NCI-H1105 (cell line): ENCODE measurements around the gene SPG7.
"Not testable (repeated sequence)": the region's sequence is repeated elsewhere in the genome, so short reads cannot be mapped to it uniquely, and the experiment has no call there.

Experiments
- DNase-seq: peaks from one replicate; lab custom pipeline; 2025; lab: John Stamatoyannopoulos, UW

Gene SPG7

DNA sequence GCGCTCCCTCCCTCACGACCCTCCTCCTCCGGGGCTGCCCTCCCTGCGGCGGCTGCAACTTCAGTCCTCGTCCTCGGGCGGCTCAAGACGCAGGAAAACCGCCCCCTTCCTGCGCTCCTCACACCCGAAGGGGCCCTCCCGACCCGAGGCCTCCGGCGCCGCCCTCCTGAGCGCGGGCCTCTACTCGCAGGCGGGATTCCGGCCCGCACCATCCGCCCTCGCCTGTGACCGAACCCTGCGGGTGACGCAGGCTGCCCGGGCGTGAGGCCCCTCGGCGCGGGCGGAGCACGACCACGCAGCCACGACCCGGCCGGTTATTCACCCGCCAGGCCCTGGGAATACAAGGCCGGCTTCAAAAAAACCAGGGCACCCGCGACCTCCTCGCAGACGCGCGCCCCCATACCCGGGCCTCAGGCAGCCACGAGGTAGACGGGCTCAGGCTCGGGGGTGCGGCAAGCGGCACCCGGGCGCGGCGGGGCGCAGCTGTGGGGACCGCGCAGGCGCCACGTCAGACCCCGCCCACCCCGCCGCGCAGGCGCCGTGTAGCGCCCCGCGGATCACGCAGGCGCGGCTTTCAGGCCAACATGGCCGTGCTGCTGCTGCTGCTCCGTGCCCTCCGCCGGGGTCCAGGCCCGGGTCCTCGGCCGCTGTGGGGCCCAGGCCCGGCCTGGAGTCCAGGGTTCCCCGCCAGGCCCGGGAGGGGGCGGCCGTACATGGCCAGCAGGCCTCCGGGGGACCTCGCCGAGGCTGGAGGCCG lies at the start of gene SPG7:
TSS of gene SPG7 (plus strand) at position 570 of the 757 bp plus-strand sequence. CDS start at position 585, 15 bp downstream.
- DNase-seq: peak; percentile 46

GRCh38 chr16:89458551-89458950 lies 49.7 kb upstream of the SPG7 start:
- DNase-seq: no peak

GRCh38 chr16:89458967-89459366 lies 49.2 kb upstream of the SPG7 start:
- DNase-seq: no peak

- DNase-seq: no peak
These were observed 47.6 kb upstream of the SPG7 start for GRCh38 chr16:89460556-89460955.

GRCh38 chr16:89461890-89462289 lies 46.3 kb upstream of the SPG7 start:
- DNase-seq: not testable (repeated sequence)

- DNase-seq: not testable (repeated sequence)
These were observed 45.6 kb upstream of the SPG7 start for GRCh38 chr16:89462639-89463038.

- not testable (repeated sequence) for DNase-seq
These were observed 44.9 kb upstream of the SPG7 start for GRCh38 chr16:89463312-89463711.

DNA sequence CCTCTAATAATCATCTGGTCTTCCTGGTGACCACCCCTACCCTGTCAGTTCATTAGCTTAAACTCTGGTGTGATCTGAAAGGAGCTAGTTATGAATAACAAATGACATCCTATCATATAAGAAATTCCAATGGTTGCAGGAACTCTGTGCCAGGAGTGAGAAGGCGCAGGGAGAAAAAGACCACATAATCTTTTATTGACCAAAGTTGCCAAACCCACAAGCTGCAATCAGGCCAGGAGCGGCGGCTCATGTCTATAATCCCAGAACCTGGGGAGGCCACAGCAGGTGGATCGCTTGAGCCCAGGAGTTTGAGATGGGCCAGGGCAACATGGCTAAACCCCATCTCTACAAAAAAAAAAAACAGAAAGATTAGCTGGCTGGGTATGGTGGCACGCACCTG lies 41.3 kb upstream of the SPG7 start:
- no peak for DNase-seq

DNA sequence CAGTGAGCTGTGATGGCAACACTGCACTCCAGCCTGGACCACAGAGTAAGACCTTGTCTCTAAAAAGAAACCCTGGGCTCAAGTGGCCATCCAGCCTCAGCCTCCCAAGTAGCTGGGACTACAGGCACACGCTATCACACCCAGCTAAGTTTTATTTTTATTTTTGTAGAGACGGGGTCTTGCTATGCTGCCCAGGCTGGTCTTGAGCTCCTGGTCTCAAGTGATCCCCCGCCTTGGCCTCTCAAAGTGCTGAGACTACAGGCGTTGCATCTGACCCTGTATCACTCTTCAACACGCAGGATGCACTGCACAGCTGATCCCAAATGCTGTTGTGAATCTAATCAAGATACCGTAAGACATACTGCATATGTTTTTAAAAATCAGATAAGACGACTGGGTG lies 40.8 kb upstream of the SPG7 start:
- no peak for DNase-seq

DNA sequence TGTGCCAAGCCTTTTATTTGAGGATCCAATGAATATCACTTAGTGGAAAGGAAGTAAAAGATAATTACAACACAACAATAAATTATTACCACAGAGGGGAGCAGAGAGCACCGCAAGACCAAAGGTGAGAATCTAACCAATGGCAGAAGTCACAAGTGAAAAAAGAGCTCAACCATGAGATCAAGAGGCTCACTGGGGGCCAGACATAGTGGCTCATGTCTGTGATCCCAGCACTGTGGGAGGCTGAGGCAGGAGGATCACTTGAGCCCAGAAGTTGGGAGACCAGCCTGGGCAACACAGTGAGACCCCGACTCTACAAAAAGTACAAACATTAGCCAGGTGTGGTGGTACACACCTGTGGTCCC lies 35.5 kb upstream of the SPG7 start:
- DNase-seq: no peak

- no peak for DNase-seq
These were observed 35.0 kb upstream of the SPG7 start for GRCh38 chr16:89473136-89473712.

- DNase-seq: no peak
These were observed 34.3 kb upstream of the SPG7 start for GRCh38 chr16:89473791-89474414.

- no peak for DNase-seq
These were observed 33.1 kb upstream of the SPG7 start for GRCh38 chr16:89475144-89475543.

- DNase-seq: no peak
These were observed 31.8 kb upstream of the SPG7 start for GRCh38 chr16:89476379-89476778.

DNA sequence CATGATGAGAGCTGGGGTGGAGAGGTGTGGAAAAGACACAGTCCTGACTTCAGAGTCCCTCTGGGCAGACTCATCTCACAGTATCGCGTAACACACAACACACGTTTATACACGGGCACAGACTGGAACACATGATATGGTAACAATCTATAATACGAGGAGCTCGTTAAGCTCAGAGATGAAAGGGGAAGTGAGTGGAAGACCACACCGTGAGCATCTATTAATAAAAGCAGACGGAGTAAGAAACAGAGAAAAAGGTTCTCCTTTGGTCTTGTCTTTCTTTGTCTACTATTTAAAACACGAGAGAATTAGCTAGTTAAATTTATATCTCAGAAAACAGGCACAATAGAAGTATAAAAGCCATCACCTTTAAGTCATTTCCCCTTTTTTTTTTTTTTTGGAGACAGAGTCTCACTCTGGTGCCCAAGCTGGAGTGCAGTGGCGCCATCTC lies 31.4 kb upstream of the SPG7 start:
- DNase-seq: no peak

- DNase-seq: no peak
These were observed 29.5 kb upstream of the SPG7 start for GRCh38 chr16:89478576-89479221.

GRCh38 chr16:89481356-89481955 lies 26.7 kb upstream of the SPG7 start:
- DNase-seq: no peak

GRCh38 chr16:89482150-89482816 lies 25.9 kb upstream of the SPG7 start:
- no peak for DNase-seq

- DNase-seq: no peak
These were observed 25.4 kb upstream of the SPG7 start for GRCh38 chr16:89482817-89483205.

DNA sequence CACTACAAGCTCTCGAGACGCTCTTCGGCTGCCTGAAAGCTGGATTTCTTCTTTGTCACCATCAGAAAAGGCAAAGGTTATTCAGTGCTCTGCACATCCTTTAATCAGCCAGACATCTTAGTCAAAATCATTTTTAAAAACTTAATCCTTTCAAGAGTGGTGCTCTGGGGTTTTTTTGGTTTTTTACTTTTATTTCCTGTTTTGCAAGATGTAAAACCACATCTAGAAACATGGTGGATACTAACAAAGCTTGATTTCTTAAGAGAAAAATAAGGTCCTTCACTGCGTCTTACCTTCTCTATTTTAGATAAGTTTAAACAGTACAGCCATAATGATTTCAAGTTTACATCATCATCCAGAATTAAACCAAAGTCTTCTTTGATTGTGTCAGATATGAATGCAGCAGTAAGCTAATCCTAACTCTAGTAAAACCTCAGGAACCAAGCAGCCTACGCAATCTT lies 24.1 kb upstream of the SPG7 start:
- no peak for DNase-seq

DNA sequence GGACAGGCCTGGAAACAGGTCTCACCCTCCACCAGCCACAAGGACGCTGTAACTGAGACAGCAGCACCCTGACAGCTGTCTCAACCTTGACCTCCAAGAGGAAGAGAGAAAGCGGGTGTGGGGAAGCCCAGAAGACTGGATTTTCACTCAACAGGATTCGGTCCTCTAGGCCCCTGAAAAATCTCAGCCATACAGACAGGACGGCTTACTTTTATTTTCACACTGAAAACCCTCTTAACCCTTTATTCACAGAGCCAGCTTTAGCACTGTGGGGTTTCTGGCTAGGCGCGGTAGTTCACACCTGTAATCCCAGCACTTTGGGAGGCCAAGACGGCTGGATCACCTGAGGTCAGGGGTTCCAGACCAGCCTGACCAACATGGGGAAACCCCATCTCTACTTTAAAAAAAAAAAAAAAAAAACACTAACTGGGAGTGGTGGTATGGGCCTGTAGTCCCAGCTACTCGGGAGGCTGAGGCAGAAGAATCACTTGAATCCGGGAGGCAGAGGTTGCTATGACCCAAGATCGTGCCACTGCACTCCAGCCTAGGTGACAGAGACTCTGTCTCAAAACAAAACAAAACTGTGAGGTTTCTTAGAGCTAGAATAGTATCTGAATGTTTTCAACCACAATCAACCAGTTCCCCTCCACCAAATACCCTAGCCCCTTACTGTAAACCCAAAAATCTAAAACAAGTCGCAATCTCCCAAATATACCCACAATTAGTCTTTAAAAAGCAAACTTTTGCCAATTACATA lies 23.1 kb upstream of the SPG7 start:
- no peak for DNase-seq
